Uterus (tissue), 2 donors: ENCODE data around the gene MRPL55.

Experiments used
- POLR2A ChIP-seq, 2 donors: fragments of 450-650 bp; IDR thresholded peaks; one replicate each; pipeline ENCODE4 v1.6.1; 2016; ENCODE audit warnings: antibody characterized with exemption in 2 of 2, mild to moderate bottlenecking in 1 of 2, moderate library complexity in 1 of 2
- TF ChIP-seq, protein P1 (sequence below), 4 experiments: fragments of 200-600 bp in 2 of 4; fragments of 450-650 bp in 2 of 4; sonication (generic) in 2 of 4; IDR thresholded peaks; one replicate each; pipeline ENCODE4 v1.5.1; 2016 to 2019; ENCODE audit warnings: antibody characterized with exemption in 4 of 4, mild to moderate bottlenecking in 2 of 4, moderate library complexity in 1 of 4

DNA sequence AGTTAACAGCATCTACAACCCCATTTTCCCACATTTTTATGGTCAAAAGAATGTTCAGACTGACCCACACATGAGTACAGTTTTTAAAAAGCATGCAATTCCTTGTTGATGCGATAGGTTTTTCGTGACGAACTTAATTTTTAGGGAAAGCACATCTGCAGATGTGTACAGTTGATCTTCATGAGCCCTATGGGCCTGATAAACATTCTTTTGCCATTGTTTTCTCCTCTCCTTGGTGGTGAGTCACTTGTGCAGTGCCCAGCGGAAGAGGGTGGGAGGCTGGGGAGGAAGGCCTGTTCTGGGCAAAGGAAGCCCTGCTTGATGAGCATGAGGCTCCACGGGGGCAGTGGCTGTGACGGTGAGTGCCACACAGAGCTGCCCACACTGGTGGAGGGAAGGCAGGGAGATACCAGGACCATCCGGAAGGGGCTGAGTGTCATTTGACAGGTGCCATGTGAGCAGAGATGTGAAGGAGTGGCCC, 21.3 kb downstream of the MRPL55 start:
- TF ChIP-seq, protein P1, sequence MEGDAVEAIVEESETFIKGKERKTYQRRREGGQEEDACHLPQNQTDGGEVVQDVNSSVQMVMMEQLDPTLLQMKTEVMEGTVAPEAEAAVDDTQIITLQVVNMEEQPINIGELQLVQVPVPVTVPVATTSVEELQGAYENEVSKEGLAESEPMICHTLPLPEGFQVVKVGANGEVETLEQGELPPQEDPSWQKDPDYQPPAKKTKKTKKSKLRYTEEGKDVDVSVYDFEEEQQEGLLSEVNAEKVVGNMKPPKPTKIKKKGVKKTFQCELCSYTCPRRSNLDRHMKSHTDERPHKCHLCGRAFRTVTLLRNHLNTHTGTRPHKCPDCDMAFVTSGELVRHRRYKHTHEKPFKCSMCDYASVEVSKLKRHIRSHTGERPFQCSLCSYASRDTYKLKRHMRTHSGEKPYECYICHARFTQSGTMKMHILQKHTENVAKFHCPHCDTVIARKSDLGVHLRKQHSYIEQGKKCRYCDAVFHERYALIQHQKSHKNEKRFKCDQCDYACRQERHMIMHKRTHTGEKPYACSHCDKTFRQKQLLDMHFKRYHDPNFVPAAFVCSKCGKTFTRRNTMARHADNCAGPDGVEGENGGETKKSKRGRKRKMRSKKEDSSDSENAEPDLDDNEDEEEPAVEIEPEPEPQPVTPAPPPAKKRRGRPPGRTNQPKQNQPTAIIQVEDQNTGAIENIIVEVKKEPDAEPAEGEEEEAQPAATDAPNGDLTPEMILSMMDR (IDR thresholded peaks at IDR 0.05) = no peak
- TF ChIP-seq POLR2A (IDR thresholded peaks at IDR 0.05) = no peak
